SK-N-SH treated with all-trans-retinoic acid at 6 μM for 48 hours (cell line): ENCODE measurements around the gene ADGRL2.

ENCODE experiments used
- ZC3H10 ChIP-seq: fragments of 250-450 bp; sonication (Bioruptor Pico); IDR thresholded peaks from 2 replicates; pipeline ENCODE4 v1.5.1; 2021; ENCODE audit warnings: mild to moderate bottlenecking, moderate library complexity
- ZFP3 ChIP-seq: fragments of 250-450 bp; sonication (Bioruptor Pico); IDR thresholded peaks from 2 replicates; pipeline ENCODE4 v1.5.0; 2020; ENCODE audit warnings: mild to moderate bottlenecking, moderate library complexity
- TF ChIP-seq, protein P1 (sequence below): fragments of 250-450 bp; sonication (Bioruptor Pico); IDR thresholded peaks from 2 replicates; pipeline ENCODE4 v1.8.0; 2020; ENCODE audit warnings: mild to moderate bottlenecking, moderate library complexity, borderline replicate concordance

DNA sequence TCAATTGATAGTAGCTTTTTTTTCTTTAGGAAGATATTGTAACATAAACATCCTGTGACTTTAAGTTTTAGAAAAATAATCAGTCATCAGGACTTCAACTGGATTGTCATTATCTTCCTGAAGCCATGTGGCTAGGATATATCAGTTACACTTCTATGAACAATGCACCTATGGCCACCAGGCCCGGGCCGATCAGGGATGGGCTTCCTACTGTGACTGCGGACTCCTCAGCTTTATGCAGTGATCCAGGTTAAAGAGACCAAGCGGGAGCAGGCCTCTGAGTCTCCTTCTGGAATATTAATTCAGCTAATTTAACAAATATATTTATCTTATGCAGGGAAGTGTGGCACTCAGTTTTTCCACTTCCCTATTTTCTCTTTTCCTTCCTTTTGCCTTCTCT, 200.6 kb downstream of the ADGRL2 start:
- TF ChIP-seq ZFP3 (CRISPR knock-in tag) (no peak), ZC3H10 (CRISPR knock-in tag) (no peak)
- TF ChIP-seq, protein P1, sequence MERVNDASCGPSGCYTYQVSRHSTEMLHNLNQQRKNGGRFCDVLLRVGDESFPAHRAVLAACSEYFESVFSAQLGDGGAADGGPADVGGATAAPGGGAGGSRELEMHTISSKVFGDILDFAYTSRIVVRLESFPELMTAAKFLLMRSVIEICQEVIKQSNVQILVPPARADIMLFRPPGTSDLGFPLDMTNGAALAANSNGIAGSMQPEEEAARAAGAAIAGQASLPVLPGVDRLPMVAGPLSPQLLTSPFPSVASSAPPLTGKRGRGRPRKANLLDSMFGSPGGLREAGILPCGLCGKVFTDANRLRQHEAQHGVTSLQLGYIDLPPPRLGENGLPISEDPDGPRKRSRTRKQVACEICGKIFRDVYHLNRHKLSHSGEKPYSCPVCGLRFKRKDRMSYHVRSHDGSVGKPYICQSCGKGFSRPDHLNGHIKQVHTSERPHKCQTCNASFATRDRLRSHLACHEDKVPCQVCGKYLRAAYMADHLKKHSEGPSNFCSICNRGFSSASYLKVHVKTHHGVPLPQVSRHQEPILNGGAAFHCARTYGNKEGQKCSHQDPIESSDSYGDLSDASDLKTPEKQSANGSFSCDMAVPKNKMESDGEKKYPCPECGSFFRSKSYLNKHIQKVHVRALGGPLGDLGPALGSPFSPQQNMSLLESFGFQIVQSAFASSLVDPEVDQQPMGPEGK: no peak
